NCI-H82 (cell line): Measurements from ENCODE around the gene PDIA4.

Source experiments
- DNase-seq: peaks from one replicate; lab custom pipeline; 2025; lab: John Stamatoyannopoulos, UW

The PDIA4 gene

GRCh38 chr7:148967602-148968001 is 60.7 kb downstream of the PDIA4 start:
- DNase-seq = no peak

GRCh38 chr7:148967032-148967372 is 61.3 kb downstream of the PDIA4 start:
- no peak for DNase-seq

- no peak for DNase-seq
Observed at GRCh38 chr7:148964483-148965267, 63.6 kb downstream of the PDIA4 start.

GRCh38 chr7:148963583-148964482 is 64.5 kb downstream of the PDIA4 start:
- DNase-seq = no peak

GRCh38 chr7:148962823-148963582 is 65.3 kb downstream of the PDIA4 start:
- DNase-seq = peak; percentile 80

- no peak for DNase-seq
Observed at GRCh38 chr7:148962440-148962822, 65.9 kb downstream of the PDIA4 start.

- DNase-seq = no peak
Observed at GRCh38 chr7:148959726-148960125, 68.6 kb downstream of the PDIA4 start.

GRCh38 chr7:148958061-148958460 is 70.2 kb downstream of the PDIA4 start:
- no peak for DNase-seq

GRCh38 chr7:148954766-148955165 is 73.5 kb downstream of the PDIA4 start:
- no peak for DNase-seq

- DNase-seq = no peak
Observed at GRCh38 chr7:148953676-148954075, 74.6 kb downstream of the PDIA4 start.
